ENCODE results near the gene MTHFD2. TPM values are rescaled to one million over a fixed set of nuclear protein-coding genes. Genes with fewer than 3 reads are reported as not detected.

MTHFD2 gene
- total RNA-seq, 2 experiments from 2014 or later: 129 to 130 TPM

DNA sequence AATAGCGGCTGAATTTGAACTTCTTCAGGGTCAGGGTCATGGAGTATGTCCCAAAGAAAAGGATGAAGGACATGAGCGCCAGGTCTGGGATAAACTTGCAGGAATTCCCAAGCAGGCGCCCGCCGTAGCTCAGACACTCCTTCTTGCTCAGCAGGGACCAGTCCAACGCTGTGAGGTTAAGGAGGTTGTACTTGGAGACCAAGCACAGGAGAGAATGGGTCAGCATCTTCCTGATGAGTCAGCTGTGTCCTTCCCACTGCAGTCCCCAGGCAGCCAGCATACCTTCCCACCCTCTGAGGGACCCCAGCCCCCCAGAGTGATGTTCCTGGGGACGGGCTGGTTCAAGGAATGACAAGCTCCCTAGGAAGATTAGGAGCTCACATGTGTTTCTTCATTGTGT lies 40.9 kb downstream of the MTHFD2 start:
- no peaks in the 10 kb centered on the region for H3K27me3 Mint-ChIP-seq
- DNase-seq: no peak
- ChIA-PET POLR2A (no interaction called here), CTCF (interaction anchor here (1.0 to 2.1 kb wide), 3 partner anchors 10 to 96 kb away, joined by 3 to 10 read pairs (median 3); no protein-coding TSS in a partner anchor)
- no peaks in the 10 kb centered on the region for H3K36me3 Mint-ChIP-seq (ENCODE audit: low read depth)
- no peak overlapping the region for H3K4me3 Mint-ChIP-seq
- H3K9me3 Mint-ChIP-seq: no peaks in the 10 kb centered on the region
- H3K27ac Mint-ChIP-seq: no peak overlapping the region
- no peaks in the 10 kb centered on the region for H3K4me1 Mint-ChIP-seq

DNA sequence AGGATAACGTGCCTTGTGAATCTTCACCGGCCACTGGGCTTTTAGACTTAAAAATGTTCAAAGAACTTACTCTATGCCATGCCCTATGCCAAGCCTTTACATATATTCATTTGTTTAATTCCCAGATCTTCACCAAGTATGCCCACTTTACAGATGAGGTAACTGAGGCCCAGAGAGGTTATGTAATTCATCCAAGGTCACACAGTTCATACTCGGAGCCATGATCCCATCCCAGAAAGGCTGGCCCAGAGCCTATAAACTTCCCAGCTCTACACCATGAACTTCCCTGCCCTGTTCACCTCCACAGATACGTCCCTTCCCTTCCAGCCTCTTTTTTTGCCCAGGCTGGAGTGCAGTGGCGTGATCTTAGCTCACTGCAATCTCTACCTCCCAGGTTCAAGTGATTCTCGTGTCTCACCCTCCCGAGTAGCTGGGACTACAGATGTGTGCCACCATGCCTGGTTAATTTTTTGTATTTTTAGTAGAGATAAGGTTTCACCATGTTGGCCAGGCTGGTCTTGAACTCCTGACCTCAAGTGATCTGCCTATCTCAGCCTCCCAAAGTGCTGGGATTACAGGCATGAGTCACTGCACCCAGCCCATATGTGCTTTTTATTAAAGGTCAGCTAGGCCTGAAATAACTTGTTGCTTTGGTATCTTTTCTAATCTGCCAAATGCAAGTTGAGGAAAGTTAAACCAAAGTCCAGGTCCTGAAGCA lies 44.1 kb downstream of the MTHFD2 start:
- Mint-ChIP-seq H3K27me3 (no peaks in the 10 kb centered on the region), H3K36me3 (ENCODE audit: low read depth) (no peaks in the 10 kb centered on the region), H3K9me3 (no peaks in the 10 kb centered on the region), H3K4me3 (no peak overlapping the region), H3K4me1 (no peaks in the 10 kb centered on the region), H3K27ac (no peak overlapping the region)
- CTCF ChIA-PET: interaction anchor here (0.7 to 1.9 kb wide), 4 partner anchors 8 to 120 kb away, joined by 3 to 6 read pairs (median 4); no protein-coding TSS in a partner anchor
- POLR2A ChIA-PET: no interaction called here
- DNase-seq: no peak

DNA sequence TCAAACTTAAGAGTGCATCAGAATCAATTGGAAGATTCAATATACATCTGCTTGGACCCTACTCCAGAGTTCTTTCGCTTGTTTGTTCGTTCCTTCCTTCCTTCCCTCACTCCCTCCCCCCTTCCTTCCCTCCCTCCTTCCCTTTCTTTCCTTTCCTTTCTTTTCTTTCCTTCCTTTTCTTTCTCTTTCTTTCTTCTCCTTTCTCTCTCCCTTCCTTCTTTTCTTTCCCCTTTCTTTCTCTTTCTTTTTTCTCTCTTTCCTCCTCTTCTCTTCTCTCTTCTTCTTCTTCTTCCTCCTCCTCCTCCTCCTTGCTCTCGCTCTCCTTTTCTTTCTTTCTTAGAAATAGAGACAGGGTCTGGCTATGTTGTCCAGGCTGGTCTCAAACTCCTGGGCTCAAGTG lies 45.9 kb downstream of the MTHFD2 start:
- DNase-seq: no peak
- Mint-ChIP-seq H3K27me3 (no peaks in the 10 kb centered on the region), H3K4me3 (no peak overlapping the region), H3K36me3 (ENCODE audit: low read depth) (no peaks in the 10 kb centered on the region), H3K27ac (no peak overlapping the region), H3K4me1 (no peaks in the 10 kb centered on the region), H3K9me3 (no peaks in the 10 kb centered on the region)
- CTCF ChIA-PET: interaction anchor here (1.4 kb wide), 1 partner anchor 90 kb away, joined by 5 read pairs; no protein-coding TSS in a partner anchor
- POLR2A ChIA-PET: no interaction called here

DNA sequence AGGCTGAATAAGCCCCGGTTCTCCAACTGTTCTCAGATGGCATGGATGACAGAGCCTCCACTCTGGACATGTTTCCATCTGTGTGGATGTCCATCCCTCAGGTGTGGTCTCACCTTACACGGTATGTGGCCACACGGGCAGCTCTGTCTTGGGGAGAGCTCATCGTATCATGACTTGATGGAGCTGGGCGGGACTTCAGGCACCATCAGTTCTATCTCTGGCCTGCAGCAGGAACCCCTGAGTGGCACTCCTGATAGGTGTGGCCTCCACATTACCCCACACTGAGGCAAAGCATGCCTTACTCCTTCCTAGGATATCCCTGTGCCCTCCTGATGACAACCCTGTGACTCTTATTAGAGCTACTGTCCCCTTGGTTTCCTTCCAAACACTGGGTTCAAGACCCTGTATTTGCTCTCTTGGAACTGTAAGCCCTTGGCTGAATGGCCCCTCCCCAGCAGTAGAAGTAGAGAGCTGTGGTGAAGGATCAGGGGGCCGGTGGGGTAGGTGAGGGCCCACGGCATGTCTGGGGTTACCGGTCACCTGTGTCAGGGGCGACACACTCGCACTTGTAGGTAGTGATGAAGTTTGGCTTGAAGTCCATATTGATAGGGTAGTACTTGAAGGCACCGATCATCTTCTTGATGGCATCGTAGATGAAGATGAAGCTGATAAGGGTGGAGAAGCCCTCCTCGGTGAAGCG lies 48.2 kb downstream of the MTHFD2 start:
- Mint-ChIP-seq H3K36me3 (ENCODE audit: low read depth) (no peaks in the 10 kb centered on the region), H3K4me3 (no peak overlapping the region), H3K4me1 (peaks cover 4% of the 10 kb centered on the region), H3K9me3 (no peaks in the 10 kb centered on the region), H3K27me3 (no peaks in the 10 kb centered on the region), H3K27ac (no peak overlapping the region)
- no peak for DNase-seq
- ChIA-PET POLR2A (no interaction called here), CTCF (interaction anchor here (0.5 to 2.5 kb wide), 4 partner anchors 40 to 437 kb away, joined by 3 to 6 read pairs (median 4); no protein-coding TSS in a partner anchor)

DNA sequence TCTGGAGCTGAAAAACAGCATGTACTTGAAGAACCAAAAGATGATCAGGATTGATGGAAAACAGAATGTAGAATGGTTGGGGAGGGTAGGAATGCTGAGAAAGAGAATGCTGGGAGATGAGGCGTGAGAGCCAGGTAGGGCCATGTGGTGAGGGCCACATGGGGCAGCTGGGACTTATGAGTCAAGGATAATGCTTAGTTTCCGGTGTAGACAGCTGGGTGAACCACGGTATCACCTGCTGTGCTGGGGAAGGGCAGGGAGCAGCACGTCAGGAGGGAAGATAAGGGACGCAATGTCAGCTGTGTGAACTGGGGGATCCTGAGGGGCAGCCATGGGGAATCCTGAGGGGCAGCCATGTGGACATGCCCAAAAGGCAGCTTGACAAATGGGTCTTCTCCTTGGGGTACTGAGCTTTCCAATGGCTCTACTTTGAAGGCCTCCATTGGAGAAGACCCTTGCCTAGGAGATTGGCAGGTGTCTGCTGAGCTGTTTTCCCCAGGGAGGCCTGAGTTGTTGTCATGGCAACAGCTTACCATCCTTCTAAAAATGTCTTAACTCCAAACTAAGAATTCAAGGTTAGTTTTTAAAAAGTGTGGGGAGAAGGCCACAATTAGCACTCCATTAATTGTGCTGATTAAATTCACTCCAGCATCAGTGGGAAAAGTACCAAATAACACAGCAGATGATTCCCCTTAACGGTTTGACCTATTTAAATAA lies 51.1 kb downstream of the MTHFD2 start:
- peaks cover 4% of the 10 kb centered on the region for H3K4me1 Mint-ChIP-seq
- no peaks in the 10 kb centered on the region for H3K9me3 Mint-ChIP-seq
- H3K27ac Mint-ChIP-seq: peak overlapping the region; percentile 48
- no peaks in the 10 kb centered on the region for H3K27me3 Mint-ChIP-seq
- H3K4me3 Mint-ChIP-seq: no peak overlapping the region
- H3K36me3 Mint-ChIP-seq (ENCODE audit: low read depth): no peaks in the 10 kb centered on the region
- ChIA-PET CTCF (interaction anchor here (0.6 to 2.0 kb wide), 20 partner anchors 7 to 344 kb away, joined by 3 to 14 read pairs (median 4); partner anchors contain the start of genes AUP1 and HTRA2), POLR2A (no interaction called here)
- no peak for DNase-seq

DNA sequence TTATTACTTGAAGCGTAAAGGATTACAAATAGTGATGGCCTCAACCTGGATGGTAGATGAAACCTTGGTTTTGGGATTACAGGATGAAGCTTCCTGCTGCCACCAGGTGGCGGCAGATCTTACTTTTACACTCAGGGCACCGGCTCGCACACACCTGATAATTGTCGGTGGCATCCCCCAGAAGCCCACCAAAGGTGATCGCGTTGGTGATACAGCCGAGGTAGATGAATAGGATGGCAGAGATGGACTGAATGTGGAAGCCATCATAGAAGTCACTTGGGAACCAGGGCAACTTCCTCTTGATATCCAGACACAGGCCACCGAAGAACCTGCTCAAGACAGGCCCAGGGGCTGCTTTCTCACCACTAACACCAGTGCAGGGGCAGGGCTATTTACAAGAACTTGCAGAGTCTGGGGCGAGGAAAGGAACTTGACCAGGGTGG lies 51.8 kb downstream of the MTHFD2 start:
- no peaks in the 10 kb centered on the region for H3K9me3 Mint-ChIP-seq
- CTCF ChIA-PET: interaction anchor here (0.6 to 2.0 kb wide), 17 partner anchors 8 to 343 kb away, joined by 3 to 14 read pairs (median 4); partner anchors contain the start of genes AUP1 and HTRA2
- peak; percentile 63 for DNase-seq
- H3K27me3 Mint-ChIP-seq: no peaks in the 10 kb centered on the region
- H3K4me3 Mint-ChIP-seq: no peak overlapping the region
- no peaks in the 10 kb centered on the region for H3K36me3 Mint-ChIP-seq (ENCODE audit: low read depth)
- POLR2A ChIA-PET: no interaction called here
- H3K4me1 Mint-ChIP-seq: peaks cover 4% of the 10 kb centered on the region
- H3K27ac Mint-ChIP-seq: peak overlapping the region; percentile 39

DNA sequence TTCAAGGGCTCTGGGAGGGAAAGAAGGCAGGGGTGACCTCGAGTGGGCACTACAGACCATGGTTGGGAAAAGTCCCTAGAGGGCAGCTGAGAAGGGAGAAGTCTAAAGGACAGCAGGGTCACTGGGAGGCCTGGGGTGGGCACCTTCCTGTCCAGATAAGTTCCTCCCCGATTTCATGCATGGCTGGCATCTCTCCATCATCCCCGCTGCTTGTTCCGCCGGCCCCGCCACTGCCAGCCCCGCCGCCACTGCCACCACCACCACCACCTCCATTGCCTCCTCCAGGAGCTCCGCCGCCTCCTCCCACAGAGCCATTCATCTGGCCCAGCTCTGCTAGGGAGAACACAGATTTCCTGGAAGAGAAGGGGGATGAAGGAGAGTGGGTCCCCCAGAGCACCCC lies 53.6 kb downstream of the MTHFD2 start:
- ChIA-PET POLR2A (no interaction called here), CTCF (no interaction called here)

DNA sequence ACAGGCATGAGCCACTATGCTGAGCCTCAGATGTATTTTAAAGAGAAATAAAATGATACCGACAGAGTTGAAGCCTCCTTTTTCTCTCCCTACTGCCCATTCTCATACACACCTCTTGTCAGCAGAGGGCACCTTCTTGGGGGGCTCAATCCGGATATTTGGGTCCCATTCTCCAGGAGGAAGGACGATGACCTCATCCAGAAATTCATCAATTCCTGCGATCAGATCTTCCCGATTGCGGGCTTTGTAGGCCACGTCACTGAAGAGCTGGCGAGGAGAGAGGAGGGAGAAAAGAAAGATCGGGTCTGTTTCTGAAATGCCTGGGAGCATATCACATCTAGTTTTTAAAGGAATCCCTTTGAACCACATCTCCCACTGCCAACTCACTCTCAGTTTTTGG lies 54.4 kb downstream of the MTHFD2 start:
- H3K4me3 Mint-ChIP-seq: no peak overlapping the region
- H3K27ac Mint-ChIP-seq: no peak overlapping the region
- CTCF ChIA-PET: no interaction called here
- H3K36me3 Mint-ChIP-seq (ENCODE audit: low read depth): no peaks in the 10 kb centered on the region
- H3K27me3 Mint-ChIP-seq: no peaks in the 10 kb centered on the region
- H3K9me3 Mint-ChIP-seq: no peaks in the 10 kb centered on the region
- POLR2A ChIA-PET: no interaction called here
- DNase-seq: no peak
- peaks cover 4% of the 10 kb centered on the region for H3K4me1 Mint-ChIP-seq

More for the DNA sequence above, 53.6 kb downstream of the MTHFD2 start:
- no peaks in the 10 kb centered on the region for H3K36me3 Mint-ChIP-seq (ENCODE audit: low read depth)
- H3K9me3 Mint-ChIP-seq: no peaks in the 10 kb centered on the region
- peaks cover 4% of the 10 kb centered on the region for H3K4me1 Mint-ChIP-seq
- no peak for DNase-seq
- no peaks in the 10 kb centered on the region for H3K27me3 Mint-ChIP-seq
- no peak overlapping the region for H3K4me3 Mint-ChIP-seq
- no peak overlapping the region for H3K27ac Mint-ChIP-seq

DNA sequence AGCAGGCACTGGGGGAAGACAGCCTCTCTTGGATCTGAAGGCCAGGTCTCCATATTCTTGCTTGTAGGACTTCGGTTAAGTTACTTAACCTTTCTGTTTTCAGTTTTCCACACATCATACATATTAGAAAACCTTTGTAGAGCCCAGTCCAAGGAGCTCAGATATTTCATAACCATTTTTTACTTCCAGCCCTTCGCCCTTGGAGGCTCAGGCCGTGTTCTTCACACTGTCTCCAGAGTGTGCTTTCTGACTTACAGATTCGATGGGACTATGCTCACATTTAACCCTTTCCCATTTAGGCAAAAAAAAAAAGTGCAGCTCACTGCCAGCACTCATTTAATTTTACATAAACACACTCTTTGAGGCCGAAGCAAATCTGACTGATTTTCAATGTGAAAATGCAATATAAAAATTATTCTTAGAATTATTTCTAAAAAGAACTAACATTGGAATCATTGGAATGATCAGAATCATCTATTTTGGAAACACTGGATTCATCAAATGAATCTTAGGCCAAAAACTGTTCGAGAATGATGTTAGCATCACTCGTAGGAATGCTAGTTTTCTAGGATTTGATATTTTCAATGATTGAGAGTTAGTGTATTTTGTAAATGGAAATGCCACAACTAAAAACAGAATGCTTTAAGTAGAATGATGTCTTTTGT lies 55.0 kb downstream of the MTHFD2 start:
- ChIA-PET POLR2A (no interaction called here), CTCF (interaction anchor here (0.6 to 1.2 kb wide), 3 partner anchors 11 to 345 kb away, joined by 3 to 4 read pairs (median 3); no protein-coding TSS in a partner anchor)
- Mint-ChIP-seq H3K9me3 (no peaks in the 10 kb centered on the region), H3K27me3 (no peaks in the 10 kb centered on the region), H3K4me3 (no peak overlapping the region), H3K36me3 (ENCODE audit: low read depth) (no peaks in the 10 kb centered on the region), H3K4me1 (peaks cover 4% of the 10 kb centered on the region), H3K27ac (no peak overlapping the region)
- DNase-seq: no peak

DNA sequence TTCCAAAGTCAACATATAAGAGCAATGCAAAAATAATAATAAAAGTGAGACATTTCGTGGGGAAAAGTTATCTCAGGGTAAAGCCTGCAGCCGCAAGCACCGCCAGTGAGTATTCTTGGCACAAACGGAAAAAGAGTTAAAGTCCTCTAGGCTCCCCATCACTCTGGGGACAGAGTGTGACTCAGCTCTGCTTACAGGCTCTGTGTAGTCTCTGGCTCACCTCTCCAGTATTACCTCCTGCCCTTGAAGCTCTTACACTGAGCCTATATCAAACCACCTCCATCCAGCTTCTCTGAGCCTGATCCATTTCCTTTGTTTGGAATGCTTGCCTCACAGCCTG lies 55.5 kb downstream of the MTHFD2 start:
- H3K4me1 Mint-ChIP-seq: peaks cover 4% of the 10 kb centered on the region
- H3K27ac Mint-ChIP-seq: no peak overlapping the region
- DNase-seq: no peak
- ChIA-PET POLR2A (no interaction called here), CTCF (interaction anchor here (0.6 to 1.2 kb wide), 3 partner anchors 10 to 346 kb away, joined by 3 to 4 read pairs (median 3); no protein-coding TSS in a partner anchor)
- H3K27me3 Mint-ChIP-seq: no peaks in the 10 kb centered on the region
- no peak overlapping the region for H3K4me3 Mint-ChIP-seq
- H3K9me3 Mint-ChIP-seq: no peaks in the 10 kb centered on the region
- no peaks in the 10 kb centered on the region for H3K36me3 Mint-ChIP-seq (ENCODE audit: low read depth)

DNA sequence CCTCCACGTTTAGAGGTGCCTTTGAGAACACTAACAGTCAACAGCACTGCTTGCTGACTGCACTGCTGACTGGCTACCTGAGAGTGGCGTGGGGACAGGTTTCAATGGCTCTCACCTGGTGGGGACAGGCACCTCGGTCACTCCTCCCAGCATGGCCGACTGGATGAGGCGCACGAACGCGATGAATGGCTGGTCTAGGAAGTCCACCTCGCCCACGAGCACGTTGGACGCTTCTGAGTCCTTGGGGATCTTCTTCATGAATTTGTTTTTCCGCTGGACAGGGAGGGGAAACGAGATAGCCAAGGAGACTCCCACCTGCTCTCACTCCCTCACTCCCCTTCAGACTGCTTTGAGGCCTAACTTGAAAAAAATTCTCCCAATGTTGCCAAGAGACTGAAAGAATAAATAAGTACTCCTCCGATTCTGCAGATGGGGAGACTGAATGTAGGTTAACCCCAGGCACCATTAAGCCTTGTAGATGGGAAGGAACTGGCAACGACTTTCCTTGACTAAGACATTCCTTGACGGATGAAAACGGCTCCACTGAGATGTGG lies 57.3 kb downstream of the MTHFD2 start:
- no peak for DNase-seq
- ChIA-PET POLR2A (no interaction called here), CTCF (interaction anchor here (1.3 kb wide), 1 partner anchor 16 kb away, joined by 4 read pairs; no protein-coding TSS in a partner anchor)
- H3K4me1 Mint-ChIP-seq: no peaks in the 10 kb centered on the region
- no peaks in the 10 kb centered on the region for H3K36me3 Mint-ChIP-seq (ENCODE audit: low read depth)
- H3K4me3 Mint-ChIP-seq: no peak overlapping the region
- H3K9me3 Mint-ChIP-seq: no peaks in the 10 kb centered on the region
- H3K27ac Mint-ChIP-seq: no peak overlapping the region
- H3K27me3 Mint-ChIP-seq: no peaks in the 10 kb centered on the region

DNA sequence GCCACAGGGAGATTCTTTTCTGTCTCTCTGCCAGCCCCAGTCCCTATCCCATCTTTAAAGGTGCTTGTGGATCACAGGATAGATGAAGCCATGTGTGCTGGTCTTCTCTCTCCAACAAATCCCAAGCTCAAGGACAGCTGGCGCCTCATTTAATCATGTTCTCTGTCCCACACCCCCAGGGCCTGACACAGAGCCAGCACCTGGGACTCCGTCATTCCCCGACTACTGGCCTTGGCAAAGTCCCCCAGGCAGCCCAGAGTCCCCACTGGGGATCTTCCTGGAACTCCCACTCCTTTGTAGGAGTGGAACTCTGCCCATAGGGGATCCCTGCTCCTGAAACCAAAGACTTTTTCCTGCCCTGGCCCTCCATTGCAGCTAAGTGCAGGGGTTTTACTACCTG lies 60.8 kb downstream of the MTHFD2 start:
- peaks cover 1% of the 10 kb centered on the region for H3K4me1 Mint-ChIP-seq
- no peaks in the 10 kb centered on the region for H3K9me3 Mint-ChIP-seq
- ChIA-PET POLR2A (no interaction called here), CTCF (no interaction called here)
- H3K27ac Mint-ChIP-seq: no peak overlapping the region
- H3K4me3 Mint-ChIP-seq: no peak overlapping the region
- H3K27me3 Mint-ChIP-seq: no peaks in the 10 kb centered on the region
- no peak for DNase-seq
- H3K36me3 Mint-ChIP-seq (ENCODE audit: low read depth): no peaks in the 10 kb centered on the region

Measured in activated CD4-positive, alpha-beta T cell treated with anti-CD3 and anti-CD28 coated beads, Interleukin-2, amount 10 ng/mL, durations not matched to agents 7 days and 5 days (primary cell).